ENCODE results near the gene SPOCK1. TPM values are rescaled to one million over a fixed set of nuclear protein-coding genes. Genes with fewer than 3 reads are reported as not detected.

The SPOCK1 gene
- total RNA-seq, 1 experiment from 2014 or later: 10.9 TPM

DNA sequence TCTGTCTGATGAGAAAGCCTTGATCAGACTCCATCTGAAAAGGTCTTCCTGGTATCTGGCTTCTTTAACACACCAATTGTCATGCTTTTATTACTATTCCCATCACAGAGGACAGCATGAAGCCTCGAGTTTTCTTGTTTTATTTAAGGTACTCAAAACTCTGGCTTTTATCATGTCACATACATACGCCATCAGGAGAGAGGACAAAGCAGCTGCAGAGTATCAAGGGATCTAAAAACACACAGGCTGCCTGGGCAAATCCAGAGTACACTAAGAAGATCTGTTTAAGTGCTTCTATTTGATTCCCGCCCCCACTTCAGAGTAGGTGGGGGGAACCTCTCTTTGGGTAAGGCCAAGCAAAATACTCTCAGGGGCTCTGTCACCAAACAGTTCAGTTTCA is 277.2 kb downstream of the SPOCK1 start:
- H3K27me3 Mint-ChIP-seq (ENCODE audit: low read depth): no peaks in the 10 kb centered on the region; the same call in 1 of the 2 replicates
- no peak overlapping the region for H2AFZ ChIP-seq (ENCODE audit: low read length)
- H3K9me3 Mint-ChIP-seq: no peaks in the 10 kb centered on the region
- no peak overlapping the region for H4K91ac ChIP-seq (ENCODE audit: insufficient read length, low read depth, low read length)
- H4K8ac ChIP-seq (replicated peaks; ENCODE audit: insufficient read length, low read depth, low read length): no peak overlapping the region
- no peak overlapping the region for H2BK5ac ChIP-seq (ENCODE audit: insufficient read length, low read length)
- H3K27ac ChIP-seq (ENCODE audit: insufficient read length, low read depth, low read length): no peak overlapping the region
- H3K27me3 ChIP-seq (ENCODE audit: insufficient read depth, low read length): no peaks in the 10 kb centered on the region
- no peak overlapping the region for H3K27ac Mint-ChIP-seq
- H2BK120ac ChIP-seq (ENCODE audit: low read depth, low read length, poor library complexity, severe bottlenecking): no peak overlapping the region
- H3K4me1 Mint-ChIP-seq: peaks cover 2 to 5% of the 10 kb centered on the region in 2 experiments; a peak in 2 of 4 replicates
- no peak for DNase-seq
- no peak overlapping the region for H3T11ph ChIP-seq (ENCODE audit: low read length)
- no peak overlapping the region for H3K18ac ChIP-seq (ENCODE audit: insufficient read length, low read depth, low read length)
- H3K14ac ChIP-seq (ENCODE audit: insufficient read depth, low read length): no peak overlapping the region
- H3K23me2 ChIP-seq (ENCODE audit: insufficient read length, low read depth, low read length, poor library complexity, severe bottlenecking): no peaks in the 10 kb centered on the region
- H3K79me2 ChIP-seq (ENCODE audit: insufficient read depth, low read length): no peaks in the 10 kb centered on the region
- no peak overlapping the region for H2BK15ac ChIP-seq (ENCODE audit: low read depth, low read length)
- no peak overlapping the region for H4K5ac ChIP-seq (ENCODE audit: insufficient read length, low read depth, low read length)
- H3K9ac ChIP-seq (ENCODE audit: extremely low read depth, insufficient read length, low read length): no peak overlapping the region
- H3K9me3 ChIP-seq (ENCODE audit: control insufficient read depth, low read depth, low read length): no peaks in the 10 kb centered on the region
- H3K4me1 ChIP-seq (ENCODE audit: insufficient read depth, low read length): no peaks in the 10 kb centered on the region
- H3K4me3 Mint-ChIP-seq: no peak overlapping the region
- TF ChIP-seq, protein P1, sequence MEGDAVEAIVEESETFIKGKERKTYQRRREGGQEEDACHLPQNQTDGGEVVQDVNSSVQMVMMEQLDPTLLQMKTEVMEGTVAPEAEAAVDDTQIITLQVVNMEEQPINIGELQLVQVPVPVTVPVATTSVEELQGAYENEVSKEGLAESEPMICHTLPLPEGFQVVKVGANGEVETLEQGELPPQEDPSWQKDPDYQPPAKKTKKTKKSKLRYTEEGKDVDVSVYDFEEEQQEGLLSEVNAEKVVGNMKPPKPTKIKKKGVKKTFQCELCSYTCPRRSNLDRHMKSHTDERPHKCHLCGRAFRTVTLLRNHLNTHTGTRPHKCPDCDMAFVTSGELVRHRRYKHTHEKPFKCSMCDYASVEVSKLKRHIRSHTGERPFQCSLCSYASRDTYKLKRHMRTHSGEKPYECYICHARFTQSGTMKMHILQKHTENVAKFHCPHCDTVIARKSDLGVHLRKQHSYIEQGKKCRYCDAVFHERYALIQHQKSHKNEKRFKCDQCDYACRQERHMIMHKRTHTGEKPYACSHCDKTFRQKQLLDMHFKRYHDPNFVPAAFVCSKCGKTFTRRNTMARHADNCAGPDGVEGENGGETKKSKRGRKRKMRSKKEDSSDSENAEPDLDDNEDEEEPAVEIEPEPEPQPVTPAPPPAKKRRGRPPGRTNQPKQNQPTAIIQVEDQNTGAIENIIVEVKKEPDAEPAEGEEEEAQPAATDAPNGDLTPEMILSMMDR (conservative IDR thresholded peaks at IDR 0.05): no peak
- H2BK12ac ChIP-seq (ENCODE audit: insufficient read length, low read depth, low read length): no peak overlapping the region
- no peak overlapping the region for H3K56ac ChIP-seq (ENCODE audit: insufficient read length, low read depth, low read length)
- H3K79me1 ChIP-seq (ENCODE audit: insufficient read depth, low read depth, low read length, poor library complexity, severe bottlenecking): no peaks in the 10 kb centered on the region
- H3K4me2 ChIP-seq (ENCODE audit: insufficient read depth, insufficient read length, low read length): no peak overlapping the region
- WGBS (ENCODE audit: extremely low coverage, insufficient read length, low lambda C conversion rate): no CpG with 5 or more reads among the region's 3 CpGs
- H3K23ac ChIP-seq (ENCODE audit: insufficient read length, low read depth, low read length): no peak overlapping the region
- no peak overlapping the region for H2AK5ac ChIP-seq (ENCODE audit: insufficient read length, low read length)
- H3K36me3 Mint-ChIP-seq (ENCODE audit: insufficient read depth in 1 of 3, low read depth in 3 of 3): no peaks in the 10 kb centered on the region
- no peak overlapping the region for H3K4ac ChIP-seq (ENCODE audit: low read depth, low read length)
- H4K20me1 ChIP-seq (ENCODE audit: control insufficient read depth, insufficient read depth, insufficient read length): no peaks in the 10 kb centered on the region
- no peak overlapping the region for H2BK20ac ChIP-seq (ENCODE audit: low read depth, low read length, poor library complexity, severe bottlenecking)

All from H9 (cell line).